Smooth muscle cell of the brain vasculature (primary cell): ENCODE measurements around the gene POLD4.

Experiments used
- DNase-seq: peaks from one replicate; pipeline ENCODE4 v3.0.0-alpha.2; 2012; ENCODE audit warnings: low read depth, low spot score

POLD4 gene

GRCh38 chr11:67371189-67371910 is 18.0 kb upstream of the POLD4 start:
- no peak for DNase-seq

- no peak for DNase-seq
These were observed 17.2 kb upstream of the POLD4 start for GRCh38 chr11:67370351-67371076.

GRCh38 chr11:67369801-67370284 is 16.5 kb upstream of the POLD4 start:
- DNase-seq = no peak

- no peak for DNase-seq
These were observed 15.9 kb upstream of the POLD4 start for GRCh38 chr11:67369275-67369674.

GRCh38 chr11:67368621-67369020 is 15.3 kb upstream of the POLD4 start:
- no peak for DNase-seq

- no peak for DNase-seq
These were observed 14.4 kb upstream of the POLD4 start for GRCh38 chr11:67367761-67368227.

- no peak for DNase-seq
These were observed 13.8 kb upstream of the POLD4 start for GRCh38 chr11:67366961-67367760.

- DNase-seq = no peak
These were observed 13.2 kb upstream of the POLD4 start for GRCh38 chr11:67366546-67366945.

GRCh38 chr11:67365736-67366444 is 12.5 kb upstream of the POLD4 start:
- DNase-seq = no peak

- no peak for DNase-seq
These were observed 11.7 kb upstream of the POLD4 start for GRCh38 chr11:67364783-67365722.

GRCh38 chr11:67364169-67364568 is 10.8 kb upstream of the POLD4 start:
- DNase-seq = no peak

GRCh38 chr11:67357831-67358670 is 4.7 kb upstream of the POLD4 start:
- DNase-seq = no peak

- DNase-seq = no peak
These were observed 3.7 kb upstream of the POLD4 start for GRCh38 chr11:67356864-67357561.

- no peak for DNase-seq
These were observed 3.1 kb upstream of the POLD4 start for GRCh38 chr11:67356387-67356863.

GRCh38 chr11:67355794-67356386 is 2.5 kb upstream of the POLD4 start:
- DNase-seq = no peak

GRCh38 chr11:67355023-67355793 is 1.9 kb upstream of the POLD4 start:
- DNase-seq = no peak
